Measurements from ENCODE around the gene MYOT. TPM values are rescaled to one million over a fixed set of nuclear protein-coding genes. Genes with fewer than 3 reads are reported as not detected.

The MYOT gene
- total and polyA plus RNA-seq, 7 donors: 3.2 to 40.0 (median 20.7) TPM

DNA sequence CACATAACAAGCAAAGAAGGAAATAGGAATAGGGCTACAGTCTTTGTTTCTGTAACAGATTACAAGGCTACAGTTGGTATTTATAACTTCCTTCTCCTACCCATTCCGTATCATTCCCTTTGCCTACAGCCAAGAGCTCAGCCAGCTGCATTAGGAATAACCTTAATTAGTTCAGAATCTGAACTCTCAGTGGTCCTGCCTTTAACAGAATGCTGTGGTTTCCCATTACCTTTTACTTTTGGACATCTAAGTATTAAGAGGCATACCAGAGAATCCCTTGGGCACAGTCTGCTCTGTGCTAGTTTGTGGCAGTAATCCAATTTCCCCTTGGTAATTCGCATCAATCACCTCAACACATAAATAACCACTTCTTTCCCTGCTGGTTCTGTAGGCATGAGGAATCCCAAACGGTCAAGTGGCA is 65.8 kb downstream of the MYOT start:
- TF ChIP-seq EP300 (IDR thresholded peaks at IDR 0.05) (no peak), POLR2AphosphoS5 (IDR thresholded peaks at IDR 0.05) (peak in 1 of 4 donors; percentile 28), POLR2A (IDR thresholded peaks at IDR 0.05) (no peak)
- TF ChIP-seq, protein P1, sequence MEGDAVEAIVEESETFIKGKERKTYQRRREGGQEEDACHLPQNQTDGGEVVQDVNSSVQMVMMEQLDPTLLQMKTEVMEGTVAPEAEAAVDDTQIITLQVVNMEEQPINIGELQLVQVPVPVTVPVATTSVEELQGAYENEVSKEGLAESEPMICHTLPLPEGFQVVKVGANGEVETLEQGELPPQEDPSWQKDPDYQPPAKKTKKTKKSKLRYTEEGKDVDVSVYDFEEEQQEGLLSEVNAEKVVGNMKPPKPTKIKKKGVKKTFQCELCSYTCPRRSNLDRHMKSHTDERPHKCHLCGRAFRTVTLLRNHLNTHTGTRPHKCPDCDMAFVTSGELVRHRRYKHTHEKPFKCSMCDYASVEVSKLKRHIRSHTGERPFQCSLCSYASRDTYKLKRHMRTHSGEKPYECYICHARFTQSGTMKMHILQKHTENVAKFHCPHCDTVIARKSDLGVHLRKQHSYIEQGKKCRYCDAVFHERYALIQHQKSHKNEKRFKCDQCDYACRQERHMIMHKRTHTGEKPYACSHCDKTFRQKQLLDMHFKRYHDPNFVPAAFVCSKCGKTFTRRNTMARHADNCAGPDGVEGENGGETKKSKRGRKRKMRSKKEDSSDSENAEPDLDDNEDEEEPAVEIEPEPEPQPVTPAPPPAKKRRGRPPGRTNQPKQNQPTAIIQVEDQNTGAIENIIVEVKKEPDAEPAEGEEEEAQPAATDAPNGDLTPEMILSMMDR (IDR thresholded peaks at IDR 0.05): no peak
- DNase-seq: no peak
- Histone ChIP-seq H3K4me1 (peaks cover 0 to 16% (median 8%) of the 10 kb centered on the region in 4 donors), H3K36me3 (peaks cover 0 to 28% (median under 1%) of the 10 kb centered on the region in 4 donors), H3K4me3 (no peak overlapping the region), H3K27me3 (no peaks in the 10 kb centered on the region), H3K9me3 (no peaks in the 10 kb centered on the region), H3K27ac (peak overlapping the region in 2 of 4 donors; percentile 38 to 64)
- intact Hi-C loops (cut with DNase I): no loop called here
- WGBS, 2 donors: 16 to 52% methylated on average over 3 of the region's 3 CpGs

DNA sequence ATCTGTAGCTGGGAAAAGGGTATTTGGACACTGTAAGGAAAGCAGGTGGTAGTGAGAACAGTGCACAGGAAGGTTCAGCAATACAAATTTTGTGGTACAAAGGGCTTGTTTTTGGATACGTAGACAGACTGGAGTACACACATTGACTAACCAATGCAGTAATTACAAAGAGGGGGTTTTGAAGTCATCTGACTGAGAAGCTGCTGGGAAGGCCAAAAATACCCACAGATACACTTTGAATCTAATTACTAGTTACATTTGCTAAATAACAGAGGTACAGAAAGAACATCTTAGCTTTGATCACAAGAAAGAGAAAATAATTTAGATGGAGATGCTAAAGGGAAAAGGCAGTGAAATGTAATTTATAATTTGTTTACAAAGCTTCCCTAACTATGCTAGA is 67.5 kb downstream of the MYOT start:
- TF ChIP-seq EP300 (IDR thresholded peaks at IDR 0.05): no peak
- intact Hi-C loops (cut with DNase I): no loop called here
- DNase-seq: no peak
- H3K4me1 ChIP-seq: peaks cover 0 to 16% (median 8%) of the 10 kb centered on the region in 4 donors
- 41 to 66% methylated on average over 1 of the region's 1 CpG for WGBS, 2 donors
- H3K4me3 ChIP-seq: no peak overlapping the region
- H3K27ac ChIP-seq: no peak overlapping the region
- H3K9me3 ChIP-seq: no peaks in the 10 kb centered on the region
- peaks cover 8 to 41% (median 17%) of the 10 kb centered on the region in 4 donors for H3K36me3 ChIP-seq
- H3K27me3 ChIP-seq: no peaks in the 10 kb centered on the region

DNA sequence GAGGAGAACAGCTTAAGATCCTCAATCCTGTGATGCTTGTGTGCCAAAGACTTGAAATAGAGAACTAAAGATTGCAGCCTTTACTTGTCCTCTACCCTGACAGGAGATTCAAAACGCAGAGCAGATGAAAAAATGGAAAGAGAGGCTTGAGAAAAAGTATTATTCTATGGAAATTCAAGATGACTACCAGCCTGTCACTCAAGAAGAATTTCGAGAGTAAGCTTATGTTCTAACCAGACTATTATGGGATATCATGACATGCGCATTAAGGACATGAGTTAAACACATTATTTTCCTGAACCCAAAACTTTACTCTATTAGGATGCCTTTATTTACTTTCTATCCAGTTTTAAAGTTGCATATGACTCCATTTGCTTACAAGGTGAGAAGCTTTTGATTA is 68.0 kb downstream of the MYOT start:
- H3K27me3 ChIP-seq: no peaks in the 10 kb centered on the region
- H3K27ac ChIP-seq: no peak overlapping the region
- H3K4me1 ChIP-seq: peaks cover 0 to 16% (median 8%) of the 10 kb centered on the region in 4 donors
- peaks cover 8 to 46% (median 20%) of the 10 kb centered on the region in 4 donors for H3K36me3 ChIP-seq
- no peaks in the 10 kb centered on the region for H3K9me3 ChIP-seq
- 73 to 77% methylated on average over 3 of the region's 3 CpGs for WGBS, 2 donors
- H3K4me3 ChIP-seq: no peak overlapping the region
- intact Hi-C loops (cut with DNase I): no loop called here
- no peak for TF ChIP-seq EP300 (IDR thresholded peaks at IDR 0.05)
- TF ChIP-seq, protein P1 (IDR thresholded peaks at IDR 0.05): no peak
- no peak for TF ChIP-seq POLR2A (IDR thresholded peaks at IDR 0.05)
- TF ChIP-seq POLR2AphosphoS5 (IDR thresholded peaks at IDR 0.05): no peak
- DNase-seq: no peak

Other genes with a start within 250 kb of the MYOT start
- 1 to 10 TPM; 2.7 to 5.5 (median 4.1) TPM for gene KLHL3, start 131.8 kb upstream of the MYOT start, total RNA-seq
- 1 to 10 TPM in 1 of 3 donors, under 1 TPM in 1, not detected in 1; 0.23 to 3.0 TPM for gene KLHL3, start 131.8 kb upstream of the MYOT start, polyA plus RNA-seq
- gene HNRNPA0, start 113.5 kb upstream of the MYOT start, total RNA-seq: 10 to 100 TPM; 10.0 to 12.2 (median 10.9) TPM
- 10 to 100 TPM; 19.2 to 34.0 (median 20.4) TPM for gene HNRNPA0, start 113.5 kb upstream of the MYOT start, polyA plus RNA-seq
- gene PKD2L2, start 21.6 kb downstream of the MYOT start, total RNA-seq: under 1 TPM in 1 of 4 donors, not detected in 3; 0.36 TPM
- gene PKD2L2, start 21.6 kb downstream of the MYOT start, polyA plus RNA-seq: under 1 TPM in 1 of 3 donors, not detected in 2; 0.07 TPM
- 10 to 100 TPM; 47.2 to 81.7 (median 58.7) TPM for gene FAM13B, start 165.2 kb downstream of the MYOT start, total RNA-seq
- 10 to 100 TPM in 2 of 3 donors, 1 to 10 TPM in 1; 9.0 to 12.7 (median 12.6) TPM for gene FAM13B, start 165.2 kb downstream of the MYOT start, polyA plus RNA-seq
- not detected for gene WNT8A, start 216.2 kb downstream of the MYOT start, total RNA-seq
- not detected for gene WNT8A, start 216.2 kb downstream of the MYOT start, polyA plus RNA-seq